Stimulated activated CD8-positive, alpha-beta memory T cell treated with anti-CD3 and anti-CD28 coated beads, Interleukin-2, amount 100 ng/mL, for 1 hour (primary cell): ENCODE measurements around the gene RNF123.
"Not testable (repeated sequence)": the region's sequence is repeated elsewhere in the genome, so short reads cannot be mapped to it uniquely, and the experiment has no call there.

Experiments
- DNase-seq, 2 donors: peaks; one replicate each; pipeline ENCODE4 v3.0.0-alpha.2; 2020; ENCODE audit warnings: low read depth in 2 of 2

Gene RNF123

DNA sequence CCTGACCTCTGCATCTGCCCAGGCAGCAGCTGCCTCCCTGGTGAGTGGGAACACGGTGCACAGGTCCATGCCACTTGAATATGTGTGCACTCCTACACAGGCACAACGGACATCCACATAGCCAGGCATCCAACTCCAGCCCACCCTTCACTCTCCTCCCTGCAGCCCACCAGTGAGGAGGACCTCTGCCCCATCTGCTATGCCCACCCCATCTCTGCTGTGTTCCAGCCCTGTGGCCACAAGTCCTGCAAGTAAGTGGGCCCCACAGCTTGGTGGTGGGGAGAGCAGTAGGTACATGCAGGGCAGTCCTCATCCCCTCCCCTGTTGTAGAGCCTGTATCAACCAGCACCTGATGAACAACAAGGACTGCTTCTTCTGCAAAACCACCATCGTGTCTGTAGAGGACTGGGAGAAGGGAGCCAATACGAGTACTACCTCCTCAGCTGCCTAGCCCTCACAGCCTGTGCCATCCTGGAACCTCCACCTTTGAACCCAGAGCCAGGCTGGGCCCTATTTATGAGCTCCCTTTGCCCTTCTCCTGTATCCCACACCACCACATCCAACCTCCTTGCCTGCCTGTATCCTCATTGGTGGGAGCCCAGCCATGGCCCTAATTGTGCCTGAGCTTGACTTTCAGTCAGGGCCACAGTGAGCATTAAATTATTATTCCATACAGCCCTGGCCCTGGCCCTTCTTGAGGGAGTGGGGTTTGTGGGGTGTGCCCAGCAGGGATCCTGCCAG is 31.7 kb downstream of the RNF123 start:
- DNase-seq, result no peak

- no peak for DNase-seq
Observed at GRCh38 chr3:49721596-49721895, 32.2 kb downstream of the RNF123 start.

GRCh38 chr3:49721896-49722781 is 32.8 kb downstream of the RNF123 start:
- no peak for DNase-seq

DNA sequence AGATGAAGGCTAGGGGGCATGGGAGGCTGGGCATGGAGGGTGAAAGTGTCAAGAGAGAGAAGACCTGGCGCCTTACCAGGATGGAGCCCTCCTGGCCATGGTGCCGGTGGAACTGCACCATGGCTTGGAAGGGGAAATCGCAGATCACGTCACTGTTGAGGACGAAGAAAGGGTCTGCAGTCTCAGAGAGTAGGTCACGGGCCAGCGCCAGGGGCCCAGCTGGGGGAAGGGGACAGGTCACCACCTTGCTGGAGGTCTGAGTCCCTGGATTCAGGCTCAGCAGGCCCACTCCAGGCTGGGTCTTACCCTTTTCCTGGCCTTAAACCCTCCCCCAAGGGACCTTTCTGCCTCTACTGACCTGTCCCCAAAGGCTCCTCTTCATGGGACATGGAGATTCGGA is 33.5 kb downstream of the RNF123 start:
- DNase-seq, result no peak

DNA sequence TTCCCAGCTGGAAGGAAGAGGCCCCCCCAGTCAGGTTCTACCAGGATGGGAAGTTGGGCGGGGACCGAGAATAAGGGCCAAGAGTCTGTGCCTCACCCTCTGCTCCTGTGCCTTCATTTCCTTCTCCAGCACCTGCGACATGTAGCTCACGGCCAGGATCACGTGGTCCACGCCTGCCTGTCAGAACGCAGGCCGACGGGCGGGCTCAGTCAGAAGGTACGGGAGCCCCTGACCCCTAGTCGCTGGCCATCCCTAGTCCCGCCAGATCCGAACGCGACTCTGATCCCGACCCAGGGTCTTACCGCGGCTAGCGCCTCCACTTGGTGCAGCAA is 33.9 kb downstream of the RNF123 start:
- DNase-seq, result no peak

DNA sequence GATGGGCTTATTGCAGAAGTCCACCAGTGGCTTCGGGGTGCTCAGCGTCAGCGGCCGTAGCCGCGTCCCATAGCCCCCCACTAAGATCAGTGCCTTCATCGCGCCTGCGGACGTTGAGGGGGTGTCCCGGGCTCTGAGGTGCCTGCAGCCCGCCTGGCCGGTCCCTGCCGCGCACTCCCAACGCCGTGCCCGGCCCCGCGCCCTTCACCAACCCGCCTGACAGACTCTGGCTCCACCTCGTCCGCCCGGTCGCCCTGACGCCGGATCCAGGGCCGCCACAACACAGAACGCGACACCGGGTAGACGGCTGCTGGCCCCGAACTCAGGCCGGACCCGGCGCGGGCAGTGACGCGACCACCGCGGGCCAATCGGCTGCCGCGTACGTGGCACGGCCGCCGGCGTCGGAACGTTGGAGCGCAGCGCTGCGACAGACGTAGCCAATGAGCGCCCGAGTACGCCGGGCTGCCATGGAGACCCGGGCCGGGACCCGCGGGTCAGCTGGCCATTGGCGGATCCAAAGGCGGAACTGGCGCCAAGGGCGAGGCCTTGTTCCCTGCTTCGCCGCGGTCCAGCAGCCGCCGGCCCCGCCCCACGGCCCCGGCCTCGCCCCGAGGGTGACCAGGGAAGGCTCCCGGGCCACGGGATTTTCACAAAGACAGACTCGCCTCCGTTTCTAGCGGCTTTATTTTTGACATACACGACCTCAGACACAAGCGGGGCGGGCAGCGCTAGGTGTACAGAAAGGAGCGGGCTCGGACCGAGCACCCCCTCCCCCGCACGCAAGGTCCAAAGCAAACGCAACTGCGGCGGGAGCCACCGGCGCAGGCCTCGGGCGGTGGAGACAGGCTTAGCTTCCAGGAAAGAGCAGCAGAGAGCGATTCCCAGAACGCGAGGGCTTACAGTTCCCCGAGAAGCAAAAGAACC is 34.5 kb downstream of the RNF123 start, which contains the start of gene GMPPB:
Gene GMPPB (minus strand): TSS at position 324 of the 924 bp plus-strand sequence. CDS start 225 bp downstream, at position 99.
- peak; percentile 78 to 83 for DNase-seq

GRCh38 chr3:49724586-49724985 is 35.2 kb downstream of the RNF123 start:
- DNase-seq, result no peak

DNA sequence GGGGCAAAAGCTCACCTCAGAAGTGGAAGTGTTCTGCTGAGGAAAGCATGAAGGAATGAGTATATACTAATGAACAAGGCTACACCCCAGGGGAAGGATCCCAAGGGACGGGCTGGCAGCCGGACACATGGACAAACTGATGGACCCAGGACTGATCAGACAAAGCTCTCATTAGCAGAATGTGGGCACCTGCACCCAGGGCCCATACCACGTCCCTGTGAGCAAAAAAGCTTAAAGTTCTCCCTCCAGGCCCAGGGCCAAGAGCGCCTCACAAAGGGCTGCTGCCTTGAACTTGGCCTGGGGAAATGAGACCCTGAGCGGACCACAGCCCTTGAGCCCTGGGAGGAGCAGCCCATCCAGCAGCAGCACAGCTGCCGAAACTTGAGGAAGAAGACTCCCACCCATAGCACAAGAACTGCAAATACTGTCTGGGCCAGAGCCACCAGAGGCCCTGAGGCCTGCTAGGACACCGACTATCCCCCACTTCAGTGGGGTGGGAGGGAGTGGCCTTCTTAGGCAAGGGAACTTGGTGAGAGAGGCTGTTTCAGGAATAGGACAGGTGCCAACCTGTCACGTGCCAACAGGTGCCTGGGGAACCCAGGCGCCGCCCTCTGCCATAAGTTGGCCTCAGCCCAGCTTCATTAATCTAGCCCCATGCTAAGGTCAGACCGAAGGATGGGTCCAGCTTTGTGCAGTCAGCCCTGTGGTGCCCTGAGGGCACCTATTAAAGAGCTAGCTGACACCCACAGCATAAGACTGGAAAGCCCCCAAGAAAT is 36.7 kb downstream of the RNF123 start:
- no peak for DNase-seq

GRCh38 chr3:49727154-49727923 is 38.0 kb downstream of the RNF123 start:
- no peak for DNase-seq

DNA sequence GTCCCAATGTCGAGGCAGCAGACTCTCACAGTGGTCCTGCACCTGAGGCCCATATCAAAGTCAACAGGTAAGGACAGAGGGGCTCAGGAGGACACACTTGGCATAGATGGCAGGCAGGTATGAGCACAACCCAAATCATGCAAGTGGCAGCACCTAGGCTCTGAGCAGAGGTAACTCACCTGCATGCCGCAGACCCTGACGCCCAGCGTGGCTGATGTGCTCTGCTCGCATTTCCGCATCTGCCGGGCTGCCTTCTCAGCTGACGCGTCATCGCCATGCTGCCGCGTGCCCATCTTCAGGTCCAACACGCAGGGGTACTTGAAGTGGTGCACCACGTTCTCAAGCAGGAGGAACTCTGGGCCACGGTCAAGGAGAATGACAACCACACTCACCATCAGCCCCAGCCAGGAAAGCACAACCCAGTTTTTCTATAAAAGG is 38.6 kb downstream of the RNF123 start:
- no peak for DNase-seq

DNA sequence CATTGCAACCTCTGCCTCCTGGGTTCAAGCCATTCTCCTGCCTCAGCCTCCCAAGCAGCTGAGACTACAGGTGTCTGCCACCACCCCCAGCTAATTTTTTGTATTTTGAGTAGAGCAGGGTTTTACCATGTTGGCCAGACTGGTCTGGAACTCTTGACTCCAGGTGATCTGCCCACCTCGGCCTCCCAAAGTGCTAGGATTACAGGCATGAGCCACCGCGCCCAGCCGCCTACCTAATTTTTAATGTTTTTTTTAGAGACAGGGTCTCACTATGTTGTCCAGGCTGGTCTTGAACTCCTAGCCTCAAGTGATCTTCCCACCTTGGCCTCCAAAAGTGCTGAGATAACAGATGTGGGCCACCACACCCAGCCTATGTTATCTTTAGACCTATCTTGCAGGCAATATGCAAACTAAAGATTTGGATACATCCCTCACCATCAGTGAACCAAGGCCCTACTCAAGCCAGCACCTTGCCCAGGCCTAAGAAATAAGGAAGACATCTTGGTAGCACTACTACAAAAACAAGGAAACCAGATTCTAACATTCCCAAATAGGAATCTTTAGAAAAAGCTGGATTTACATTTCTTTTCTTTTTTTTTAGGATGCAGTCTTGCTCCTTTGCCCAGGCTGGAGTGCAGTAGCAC is 40.7 kb downstream of the RNF123 start:
- DNase-seq, result no peak

DNA sequence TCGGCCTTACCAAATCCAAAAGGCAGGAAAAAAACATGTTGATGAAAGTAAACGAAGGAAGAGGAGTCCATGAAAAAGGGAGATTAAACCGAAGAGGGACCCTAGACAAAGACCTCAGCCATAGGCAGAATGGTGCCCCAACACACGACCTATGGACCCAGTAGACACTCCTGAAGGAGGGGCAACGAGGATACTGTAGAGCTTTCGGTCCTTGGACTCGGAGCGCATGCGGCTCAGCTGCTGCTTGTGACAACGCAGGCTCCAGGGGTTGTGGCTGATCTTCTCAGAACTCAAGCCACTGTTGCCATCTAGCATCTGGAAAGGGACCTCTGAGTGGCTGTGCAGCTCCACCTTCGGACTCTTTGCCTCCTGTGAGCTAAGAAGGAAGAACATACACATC is 43.2 kb downstream of the RNF123 start:
- DNase-seq, result no peak

DNA sequence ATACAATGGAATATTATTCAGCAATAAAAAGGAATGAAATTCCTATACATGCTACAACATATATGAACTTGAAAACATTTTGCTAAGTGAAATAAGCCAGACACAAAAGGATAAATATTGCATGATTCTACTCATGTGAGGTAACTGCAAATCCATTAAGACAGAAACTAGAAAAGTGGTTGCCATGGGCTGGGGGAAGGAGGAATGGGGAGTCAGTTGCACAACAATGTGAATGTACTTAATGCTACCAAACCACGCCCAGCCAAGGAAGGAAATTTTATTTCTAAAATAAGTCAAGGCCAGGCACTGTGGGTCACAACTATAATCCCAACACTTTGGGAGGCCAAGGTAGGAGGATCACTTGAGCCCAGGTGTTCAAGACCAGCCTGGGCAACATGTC is 44.2 kb downstream of the RNF123 start:
- no peak for DNase-seq

- DNase-seq, result no peak
Observed at GRCh38 chr3:49734752-49735151, 45.4 kb downstream of the RNF123 start.

DNA sequence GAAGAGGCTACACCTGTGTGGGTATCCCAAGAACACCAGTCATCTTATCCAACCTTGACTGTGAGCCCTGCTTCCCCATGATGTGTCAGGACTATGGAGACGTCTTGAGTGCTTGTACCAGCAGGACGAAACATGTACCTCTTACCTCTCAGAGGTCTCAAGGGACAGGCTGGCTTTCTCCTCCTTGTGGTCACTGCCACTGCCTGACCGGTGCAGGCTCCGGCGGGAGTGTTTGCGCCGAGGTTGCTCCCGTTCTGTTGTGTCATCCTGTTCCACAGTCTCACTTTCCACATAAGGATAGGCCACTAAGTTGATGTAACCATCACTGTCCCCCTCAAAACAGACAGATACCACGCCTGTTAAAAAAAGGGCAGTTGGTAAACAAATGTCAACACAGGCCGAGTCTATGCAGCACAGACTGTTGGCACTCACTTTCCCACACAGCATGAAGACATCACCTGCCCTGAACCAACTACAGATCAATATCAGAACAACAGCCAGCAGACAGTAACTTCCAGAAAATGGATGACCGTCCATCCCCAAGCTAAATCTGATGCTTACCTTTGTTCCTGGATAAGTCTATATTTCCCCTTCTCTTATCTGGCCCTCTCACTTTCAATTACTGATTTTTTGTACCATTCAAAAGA is 48.8 kb downstream of the RNF123 start:
- no peak for DNase-seq

- no peak for DNase-seq
Observed at GRCh38 chr3:49740427-49740826, 51.1 kb downstream of the RNF123 start.

DNA sequence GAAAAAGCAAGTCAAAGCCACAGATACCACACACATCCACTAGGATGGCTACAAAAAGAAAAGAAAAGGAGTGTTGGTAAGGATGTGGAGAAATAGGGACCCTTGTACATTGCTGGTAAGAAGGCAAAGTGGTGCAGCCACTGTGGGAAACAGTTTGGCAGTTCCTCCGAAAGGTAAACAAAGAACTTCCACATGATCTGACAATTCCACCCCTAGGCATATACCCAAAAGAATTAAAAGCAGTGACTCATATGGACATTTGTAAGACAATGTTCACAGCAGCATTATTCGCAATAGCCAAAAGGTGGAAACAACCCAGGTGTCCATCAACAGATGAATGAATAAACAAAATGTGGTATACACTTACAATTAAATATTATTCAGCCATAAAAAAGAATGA is 56.6 kb downstream of the RNF123 start:
- no peak for DNase-seq

GRCh38 chr3:49747792-49748480 is 58.6 kb downstream of the RNF123 start:
- no peak for DNase-seq

- DNase-seq, result not testable (repeated sequence)
Observed at GRCh38 chr3:49748874-49749273, 59.5 kb downstream of the RNF123 start.
